Neural progenitor cell (in vitro differentiated cells): ENCODE results near the gene OSBPL8. TPM values are rescaled to one million over a fixed set of nuclear protein-coding genes. Genes with fewer than 3 reads are reported as not detected.

Source experiments
- DNase-seq: peaks from one replicate; pipeline ENCODE4 v3.0.0-alpha.2; 2016; ENCODE audit warnings: low spot score
- H2AFZ ChIP-seq: fragments of 200-600 bp; sonication (generic); replicated peaks from 2 replicates; pipeline ENCODE4 v1.6.1; 2016; ENCODE audit warnings: antibody characterized with exemption
- H3F3A ChIP-seq: fragments of 200-600 bp; sonication (generic); 2 replicates; pipeline ENCODE4 v1.6.1; 2016; ENCODE audit warnings: antibody characterized with exemption, low read depth
- H3K27ac ChIP-seq: fragments of 200-600 bp; sonication (generic); 2 replicates; pipeline ENCODE4 v1.5.1; 2016; ENCODE audit warnings: mild to moderate bottlenecking
- H3K27me3 ChIP-seq: fragments of 200-600 bp; sonication (generic); 2 replicates; pipeline ENCODE4 v1.6.1; 2016; ENCODE audit warnings: mild to moderate bottlenecking, moderate library complexity
- H3K36me3 ChIP-seq: fragments of 200-600 bp; sonication (generic); 2 replicates; pipeline ENCODE4 v1.5.1; 2016
- H3K4me1 ChIP-seq: fragments of 200-600 bp; sonication (generic); 2 replicates; pipeline ENCODE4 v1.6.1; 2016; ENCODE audit warnings: mixed run types
- H3K4me2 ChIP-seq: fragments of 200-600 bp; sonication (generic); 2 replicates; pipeline ENCODE4 v1.6.1; 2016
- H3K4me3 ChIP-seq: fragments of 200-600 bp; sonication (generic); 2 replicates; pipeline ENCODE4 v1.5.1; 2016
- H3K79me2 ChIP-seq: fragments of 200-600 bp; sonication (generic); 2 replicates; pipeline ENCODE4 v1.6.1; 2016; ENCODE audit warnings: low read depth
- H3K9ac ChIP-seq: fragments of 200-600 bp; sonication (generic); 2 replicates; pipeline ENCODE4 v1.6.1; 2016
- H3K9me3 ChIP-seq: fragments of 200-600 bp; sonication (generic); 2 replicates; pipeline ENCODE4 v1.5.1; 2016; ENCODE audit warnings: low read depth
- H4K20me1 ChIP-seq: fragments of 200-600 bp; sonication (generic); 2 replicates; pipeline ENCODE4 v1.6.1; 2016; ENCODE audit warnings: low read depth
- H3K27ac Mint-ChIP-seq: 3 replicates; pipeline ENCODE4 v1.8.0; 2021; ENCODE audit warnings: mixed read lengths
- H3K27me3 Mint-ChIP-seq: 2 replicates; pipeline ENCODE4 v1.8.0; 2022; ENCODE audit warnings: low read depth, mild to moderate bottlenecking, inconsistent platforms, moderate library complexity, mixed read lengths; ENCODE audit not compliant: insufficient read depth
- H3K36me3 Mint-ChIP-seq: 3 replicates; pipeline ENCODE4 v1.8.0; 2021; ENCODE audit warnings: mixed read lengths
- H3K4me1 Mint-ChIP-seq: 3 replicates; pipeline ENCODE4 v1.8.0; 2021; ENCODE audit warnings: mixed read lengths
- H3K4me3 Mint-ChIP-seq: 3 replicates; pipeline ENCODE4 v1.8.0; 2021; ENCODE audit warnings: mild to moderate bottlenecking, moderate library complexity, mixed read lengths
- H3K9me3 Mint-ChIP-seq: 3 replicates; pipeline ENCODE4 v1.8.0; 2020; ENCODE audit warnings: mixed read lengths
- EZH2 ChIP-seq: fragments of 200-600 bp; sonication (generic); IDR thresholded peaks from 2 replicates; pipeline ENCODE4 v1.6.1; 2017; ENCODE audit warnings: antibody characterized with exemption, mild to moderate bottlenecking, moderate library complexity
- EZH2phosphoT487 ChIP-seq: fragments of 200-600 bp; sonication (generic); IDR thresholded peaks from 2 replicates; pipeline ENCODE4 v1.6.1; 2017; ENCODE audit warnings: antibody characterized with exemption
- total RNA-seq: library from RNA; depleted of rRNA; stranded (reverse); fragments of >200 nt; gene quantifications from 2 replicates; pipeline ENCODE4 v1.2.3, GENCODE V29; 2015; ENCODE audit warnings: low replicate concordance
- TF ChIP-seq, protein P1 (sequence below): fragments of 200-600 bp; sonication (generic); IDR thresholded peaks from 2 replicates; pipeline ENCODE4 v1.5.1; 2017; ENCODE audit warnings: antibody characterized with exemption, mild to moderate bottlenecking

The OSBPL8 gene
- total RNA-seq, 1 donor from 2014 or later: 93.6 TPM

GRCh38 chr12:76375939-76376338 is 183.6 kb downstream of the OSBPL8 start:
- H3K9me3 Mint-ChIP-seq: no peaks in the 10 kb centered on the region

GRCh38 chr12:76375470-76375869 is 184.1 kb downstream of the OSBPL8 start:
- peaks cover 24% of the 10 kb centered on the region for H3K36me3 ChIP-seq
- no peak overlapping the region for H2AFZ ChIP-seq
- H3K9ac ChIP-seq: no peak overlapping the region
- Mint-ChIP-seq H3K9me3 (no peaks in the 10 kb centered on the region), H3K27ac (no peak overlapping the region), H3K4me3 (no peak overlapping the region), H3K4me1 (no peaks in the 10 kb centered on the region), H3K36me3 (peaks cover 18% of the 10 kb centered on the region), H3K27me3 (no peaks in the 10 kb centered on the region)
- H3K79me2 ChIP-seq: no peaks in the 10 kb centered on the region
- no peak overlapping the region for H3K27ac ChIP-seq
- no peak overlapping the region for H3K4me3 ChIP-seq
- H3K4me2 ChIP-seq: no peak overlapping the region
- H3K27me3 ChIP-seq: no peaks in the 10 kb centered on the region
- H4K20me1 ChIP-seq: no peaks in the 10 kb centered on the region
- TF ChIP-seq, protein P1, sequence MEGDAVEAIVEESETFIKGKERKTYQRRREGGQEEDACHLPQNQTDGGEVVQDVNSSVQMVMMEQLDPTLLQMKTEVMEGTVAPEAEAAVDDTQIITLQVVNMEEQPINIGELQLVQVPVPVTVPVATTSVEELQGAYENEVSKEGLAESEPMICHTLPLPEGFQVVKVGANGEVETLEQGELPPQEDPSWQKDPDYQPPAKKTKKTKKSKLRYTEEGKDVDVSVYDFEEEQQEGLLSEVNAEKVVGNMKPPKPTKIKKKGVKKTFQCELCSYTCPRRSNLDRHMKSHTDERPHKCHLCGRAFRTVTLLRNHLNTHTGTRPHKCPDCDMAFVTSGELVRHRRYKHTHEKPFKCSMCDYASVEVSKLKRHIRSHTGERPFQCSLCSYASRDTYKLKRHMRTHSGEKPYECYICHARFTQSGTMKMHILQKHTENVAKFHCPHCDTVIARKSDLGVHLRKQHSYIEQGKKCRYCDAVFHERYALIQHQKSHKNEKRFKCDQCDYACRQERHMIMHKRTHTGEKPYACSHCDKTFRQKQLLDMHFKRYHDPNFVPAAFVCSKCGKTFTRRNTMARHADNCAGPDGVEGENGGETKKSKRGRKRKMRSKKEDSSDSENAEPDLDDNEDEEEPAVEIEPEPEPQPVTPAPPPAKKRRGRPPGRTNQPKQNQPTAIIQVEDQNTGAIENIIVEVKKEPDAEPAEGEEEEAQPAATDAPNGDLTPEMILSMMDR: no peak
- DNase-seq: no peak
- H3F3A ChIP-seq: no peaks in the 10 kb centered on the region
- no peaks in the 10 kb centered on the region for H3K4me1 ChIP-seq
- H3K9me3 ChIP-seq: no peaks in the 10 kb centered on the region

More at GRCh38 chr12:76375939-76376338, 183.6 kb downstream of the OSBPL8 start:
- H3K79me2 ChIP-seq: no peaks in the 10 kb centered on the region
- H3K36me3 ChIP-seq: peaks cover 22% of the 10 kb centered on the region
- no peak overlapping the region for H3K4me2 ChIP-seq
- no peak for DNase-seq
- no peaks in the 10 kb centered on the region for H3K9me3 ChIP-seq
- H3F3A ChIP-seq: no peaks in the 10 kb centered on the region
- Mint-ChIP-seq H3K27me3 (no peaks in the 10 kb centered on the region), H3K4me3 (no peak overlapping the region), H3K27ac (no peak overlapping the region), H3K36me3 (peaks cover 18% of the 10 kb centered on the region), H3K4me1 (no peaks in the 10 kb centered on the region)
- H2AFZ ChIP-seq: no peak overlapping the region
- no peak for TF ChIP-seq EZH2phosphoT487
- TF ChIP-seq, protein P1: no peak
- no peak for TF ChIP-seq EZH2
- no peak overlapping the region for H3K9ac ChIP-seq
- H3K4me3 ChIP-seq: no peak overlapping the region
- H4K20me1 ChIP-seq: no peaks in the 10 kb centered on the region
- no peak overlapping the region for H3K27ac ChIP-seq
- no peaks in the 10 kb centered on the region for H3K4me1 ChIP-seq
- no peaks in the 10 kb centered on the region for H3K27me3 ChIP-seq

- Histone ChIP-seq H2AFZ (no peak overlapping the region), H3K79me2 (no peaks in the 10 kb centered on the region), H3K27me3 (no peaks in the 10 kb centered on the region), H3K9ac (no peak overlapping the region), H3K9me3 (no peaks in the 10 kb centered on the region), H3K36me3 (peaks cover 23% of the 10 kb centered on the region), H3F3A (no peaks in the 10 kb centered on the region), H3K27ac (no peak overlapping the region), H3K4me3 (no peak overlapping the region), H4K20me1 (no peaks in the 10 kb centered on the region), H3K4me1 (no peaks in the 10 kb centered on the region), H3K4me2 (no peak overlapping the region)
- H3K27ac Mint-ChIP-seq: no peak overlapping the region
- no peaks in the 10 kb centered on the region for H3K27me3 Mint-ChIP-seq
- no peak for DNase-seq
- H3K36me3 Mint-ChIP-seq: peaks cover 20% of the 10 kb centered on the region
- H3K9me3 Mint-ChIP-seq: no peaks in the 10 kb centered on the region
- no peaks in the 10 kb centered on the region for H3K4me1 Mint-ChIP-seq
- TF ChIP-seq, protein P1: no peak
- no peak for TF ChIP-seq EZH2phosphoT487
- TF ChIP-seq EZH2: no peak
- no peak overlapping the region for H3K4me3 Mint-ChIP-seq
Measured at GRCh38 chr12:76374386-76375020, 185.1 kb downstream of the OSBPL8 start.
